Measurements from ENCODE around the gene SUCO. TPM values are rescaled to one million over a fixed set of nuclear protein-coding genes. Genes with fewer than 3 reads are reported as not detected.

The SUCO gene
- total and polyA plus RNA-seq, 2 experiments from 2014 or later: 12.4 to 24.3 TPM

GRCh38 chr1:172578586-172578985 is 45.6 kb downstream of the SUCO start:
- H3K27me3 ChIP-seq (replicated peaks; ENCODE audit: insufficient read depth): no peaks in the 10 kb centered on the region
- H2AFZ ChIP-seq: no peak overlapping the region
- H3K9me2 ChIP-seq (ENCODE audit: insufficient read depth): no peaks in the 10 kb centered on the region
- DNase-seq: no peak
- no peak overlapping the region for H3K9ac ChIP-seq
- 57 to 67% methylated on average over 1 of the region's 1 CpG for WGBS, 2 experiments (ENCODE audit: low coverage in 1 of 2, low lambda C conversion rate in 2 of 2, missing lambda C conversion rate in 2 of 2)
- no peak overlapping the region for H3K27ac ChIP-seq
- H3F3A ChIP-seq (ENCODE audit: insufficient read depth): peaks cover 18% of the 10 kb centered on the region
- TF ChIP-seq EZH2 (IDR thresholded peaks at IDR 0.05; ENCODE audit: insufficient read depth, poor library complexity, severe bottlenecking) (no peak), EZH2phosphoT487 (IDR thresholded peaks at IDR 0.05; ENCODE audit: insufficient read depth, low read depth) (no peak)
- no peak overlapping the region for H3K4me2 ChIP-seq (ENCODE audit: unreplicated experiment)
- in situ Hi-C loops (cut with MboI): no loop called here
- no peak overlapping the region for H3K4me3 ChIP-seq
- H4K20me1 ChIP-seq (ENCODE audit: insufficient read depth): no peaks in the 10 kb centered on the region
- peaks cover 40% of the 10 kb centered on the region for H3K36me3 ChIP-seq (ENCODE audit: low read depth)
- H3K9me3 ChIP-seq (ENCODE audit: low read depth): no peaks in the 10 kb centered on the region
- peaks cover 24% of the 10 kb centered on the region for H3K4me1 ChIP-seq (ENCODE audit: insufficient read depth)
- peaks cover 6% of the 10 kb centered on the region for H3K79me2 ChIP-seq (ENCODE audit: insufficient read depth)

GRCh38 chr1:172581273-172581672 is 48.3 kb downstream of the SUCO start:
- no peak overlapping the region for H2AFZ ChIP-seq
- H3K27ac ChIP-seq: peak overlapping the region; percentile 7; the same call in 1 of the 2 replicates
- no peaks in the 10 kb centered on the region for H4K20me1 ChIP-seq (ENCODE audit: insufficient read depth)
- in situ Hi-C loops (cut with MboI): no loop called here
- H3K9me2 ChIP-seq (ENCODE audit: insufficient read depth): no peaks in the 10 kb centered on the region
- peak overlapping the region; percentile 33 for H3K4me2 ChIP-seq (ENCODE audit: unreplicated experiment)
- no peaks in the 10 kb centered on the region for H3K9me3 ChIP-seq (ENCODE audit: low read depth)
- H3K4me3 ChIP-seq: no peak overlapping the region
- peaks cover 38% of the 10 kb centered on the region for H3F3A ChIP-seq (ENCODE audit: insufficient read depth)
- H3K27me3 ChIP-seq (replicated peaks; ENCODE audit: insufficient read depth): no peaks in the 10 kb centered on the region
- H3K9ac ChIP-seq: no peak overlapping the region
- peaks cover 41% of the 10 kb centered on the region for H3K4me1 ChIP-seq (ENCODE audit: insufficient read depth)
- TF ChIP-seq EZH2 (IDR thresholded peaks at IDR 0.05; ENCODE audit: insufficient read depth, poor library complexity, severe bottlenecking) (no peak), EZH2phosphoT487 (IDR thresholded peaks at IDR 0.05; ENCODE audit: insufficient read depth, low read depth) (no peak)
- peaks cover 23% of the 10 kb centered on the region for H3K79me2 ChIP-seq (ENCODE audit: insufficient read depth)
- peaks cover 24% of the 10 kb centered on the region for H3K36me3 ChIP-seq (ENCODE audit: low read depth)
- DNase-seq: no peak

DNA sequence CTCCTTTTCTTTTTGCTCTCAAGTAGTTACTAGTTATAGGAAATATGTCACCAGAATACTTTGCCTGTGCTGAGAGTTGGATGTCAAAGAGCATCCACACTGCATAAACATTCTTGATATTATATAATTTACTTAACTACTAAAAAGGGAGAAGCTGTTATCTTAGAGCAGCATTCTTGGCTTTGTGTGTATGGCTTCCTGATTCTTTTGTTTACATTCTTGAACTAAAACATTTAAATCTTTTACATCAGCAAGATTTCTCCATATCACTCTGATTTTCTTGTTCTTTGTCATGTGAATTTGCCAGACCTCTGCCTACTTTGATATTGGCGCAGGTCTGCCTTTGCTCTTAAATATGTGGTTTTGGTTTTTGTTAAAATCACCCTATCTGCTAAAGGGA is 48.8 kb downstream of the SUCO start:
- peaks cover 28% of the 10 kb centered on the region for H3K79me2 ChIP-seq (ENCODE audit: insufficient read depth)

DNA sequence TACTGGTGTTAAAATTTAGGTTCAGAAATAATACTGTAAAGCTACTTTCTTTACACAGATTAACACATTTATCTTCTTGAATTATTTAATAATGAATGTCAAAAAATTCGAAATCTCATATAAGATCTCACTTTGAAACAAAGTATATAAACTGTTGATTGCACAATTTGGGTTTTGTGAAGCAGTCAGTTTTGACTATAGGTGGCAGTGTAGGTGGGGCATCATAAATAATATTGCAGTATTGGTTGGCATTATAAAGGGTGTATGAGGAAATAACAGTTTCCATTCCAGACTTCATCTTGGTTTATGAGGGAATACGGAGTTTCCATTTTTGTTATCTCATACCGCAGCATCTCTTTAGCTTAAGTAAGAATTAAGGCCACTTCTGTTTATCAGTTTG is 49.9 kb downstream of the SUCO start:
- Histone ChIP-seq H3K9me2 (ENCODE audit: insufficient read depth) (no peaks in the 10 kb centered on the region), H3K36me3 (ENCODE audit: low read depth) (peaks cover 22% of the 10 kb centered on the region), H2AFZ (no peak overlapping the region), H4K20me1 (ENCODE audit: insufficient read depth) (no peaks in the 10 kb centered on the region), H3K4me3 (no peak overlapping the region), H3K9me3 (ENCODE audit: low read depth) (no peaks in the 10 kb centered on the region), H3K9ac (no peak overlapping the region), H3K27me3 (replicated peaks; ENCODE audit: insufficient read depth) (no peaks in the 10 kb centered on the region), H3K27ac (no peak overlapping the region; the same call in 1 of the 2 replicates), H3F3A (ENCODE audit: insufficient read depth) (peaks cover 40% of the 10 kb centered on the region), H3K4me1 (ENCODE audit: insufficient read depth) (peaks cover 45% of the 10 kb centered on the region), H3K79me2 (ENCODE audit: insufficient read depth) (peaks cover 39% of the 10 kb centered on the region), H3K4me2 (ENCODE audit: unreplicated experiment) (no peak overlapping the region)
- DNase-seq: peak; percentile 7
- 98 to 100% methylated on average over 3 of the region's 3 CpGs for WGBS, 2 experiments (ENCODE audit: low coverage in 1 of 2, low lambda C conversion rate in 2 of 2, missing lambda C conversion rate in 2 of 2)
- in situ Hi-C loops (cut with MboI): no loop called here
- no peak for TF ChIP-seq EZH2 (IDR thresholded peaks at IDR 0.05; ENCODE audit: insufficient read depth, poor library complexity, severe bottlenecking)

More for the DNA sequence above, 48.8 kb downstream of the SUCO start:
- TF ChIP-seq EZH2phosphoT487 (IDR thresholded peaks at IDR 0.05; ENCODE audit: insufficient read depth, low read depth) (no peak), EZH2 (IDR thresholded peaks at IDR 0.05; ENCODE audit: insufficient read depth, poor library complexity, severe bottlenecking) (no peak)
- Histone ChIP-seq H4K20me1 (ENCODE audit: insufficient read depth) (no peaks in the 10 kb centered on the region), H3K4me1 (ENCODE audit: insufficient read depth) (peaks cover 41% of the 10 kb centered on the region), H3K27ac (peak overlapping the region; percentile 9), H2AFZ (no peak overlapping the region), H3F3A (ENCODE audit: insufficient read depth) (peaks cover 38% of the 10 kb centered on the region), H3K4me3 (no peak overlapping the region), H3K9ac (no peak overlapping the region), H3K9me2 (ENCODE audit: insufficient read depth) (no peaks in the 10 kb centered on the region), H3K36me3 (ENCODE audit: low read depth) (peaks cover 24% of the 10 kb centered on the region), H3K9me3 (ENCODE audit: low read depth) (no peaks in the 10 kb centered on the region), H3K4me2 (ENCODE audit: unreplicated experiment) (peak overlapping the region; percentile 33), H3K27me3 (replicated peaks; ENCODE audit: insufficient read depth) (no peaks in the 10 kb centered on the region)
- in situ Hi-C loops (cut with MboI): no loop called here
- DNase-seq: peak; percentile 9
- 97% methylated on average over 1 of the region's 1 CpG for WGBS, 2 experiments (ENCODE audit: low coverage in 1 of 2, low lambda C conversion rate in 2 of 2, missing lambda C conversion rate in 2 of 2)

- no peaks in the 10 kb centered on the region for H3K9me2 ChIP-seq (ENCODE audit: insufficient read depth)
- peaks cover 10% of the 10 kb centered on the region for H3K36me3 ChIP-seq (ENCODE audit: low read depth)
- no peaks in the 10 kb centered on the region for H4K20me1 ChIP-seq (ENCODE audit: insufficient read depth)
- H3K9me3 ChIP-seq (ENCODE audit: low read depth): no peaks in the 10 kb centered on the region
- WGBS, 2 experiments (ENCODE audit: low coverage in 1 of 2, low lambda C conversion rate in 2 of 2, missing lambda C conversion rate in 2 of 2): 11 to 16% methylated on average over 3 of the region's 3 CpGs
- no peaks in the 10 kb centered on the region for H3K27me3 ChIP-seq (replicated peaks; ENCODE audit: insufficient read depth)
- H3K4me1 ChIP-seq (ENCODE audit: insufficient read depth): peaks cover 70% of the 10 kb centered on the region
- peak overlapping the region; percentile 68 for H3K27ac ChIP-seq
- no peak overlapping the region for H3K4me3 ChIP-seq
- H3K9ac ChIP-seq: peak overlapping the region; percentile 37; the same call in 1 of the 2 replicates
- no peak overlapping the region for H2AFZ ChIP-seq
- H3K79me2 ChIP-seq (ENCODE audit: insufficient read depth): peaks cover 41% of the 10 kb centered on the region
- peak; percentile 82 for DNase-seq
- peaks cover 65% of the 10 kb centered on the region for H3F3A ChIP-seq (ENCODE audit: insufficient read depth)
- in situ Hi-C loops (cut with MboI): no loop called here
- TF ChIP-seq EZH2phosphoT487 (IDR thresholded peaks at IDR 0.05; ENCODE audit: insufficient read depth, low read depth): no peak
- no peak for TF ChIP-seq EZH2 (IDR thresholded peaks at IDR 0.05; ENCODE audit: insufficient read depth, poor library complexity, severe bottlenecking)
- H3K4me2 ChIP-seq (ENCODE audit: unreplicated experiment): peak overlapping the region; percentile 44
These were observed 52.4 kb downstream of the SUCO start for GRCh38 chr1:172585348-172585747.
